Glutamatergic neuron (in vitro differentiated cells): Measurements from ENCODE around the gene FOXL1. TPM values are rescaled to one million over a fixed set of nuclear protein-coding genes. Genes with fewer than 3 reads are reported as not detected.
A peak's percentile ranks its signal among the peaks of the same experiment; 100 is the strongest.

Experiments used
- DNase-seq: peaks from one replicate; pipeline ENCODE4 v3.0.0; 2022
- H3K27ac Mint-ChIP-seq: one replicate; pipeline ENCODE4 v1.8.0; 2020; ENCODE audit warnings: mild to moderate bottlenecking, mixed read lengths, inconsistent platforms; ENCODE audit not compliant: unreplicated experiment
- H3K27me3 Mint-ChIP-seq: one replicate; pipeline ENCODE4 v1.8.0; 2020; ENCODE audit warnings: mild to moderate bottlenecking, moderate library complexity, mixed read lengths, inconsistent platforms; ENCODE audit not compliant: unreplicated experiment
- H3K36me3 Mint-ChIP-seq: one replicate; pipeline ENCODE4 v1.8.0; 2020; ENCODE audit warnings: mild to moderate bottlenecking, mixed read lengths, inconsistent platforms; ENCODE audit not compliant: unreplicated experiment
- H3K4me1 Mint-ChIP-seq: one replicate; pipeline ENCODE4 v1.8.0; 2020; ENCODE audit warnings: mild to moderate bottlenecking, low read depth, mixed read lengths, inconsistent platforms; ENCODE audit not compliant: unreplicated experiment
- H3K4me3 Mint-ChIP-seq: one replicate; pipeline ENCODE4 v1.8.0; 2020; ENCODE audit warnings: mild to moderate bottlenecking, mixed read lengths, inconsistent platforms; ENCODE audit not compliant: unreplicated experiment
- H3K9me3 Mint-ChIP-seq: one replicate; pipeline ENCODE4 v1.8.0; 2020; ENCODE audit warnings: mild to moderate bottlenecking, moderate library complexity, mixed read lengths, inconsistent platforms; ENCODE audit not compliant: unreplicated experiment
- total RNA-seq: library from RNA; stranded (reverse); fragmentation: NEBNext Ultra II Directional; extraction: Animal tissue kit (Norgen Biotek cat#: 25700); gene quantifications from one replicate; pipeline ENCODE4 v1.2.1, GENCODE V29; 2021; ENCODE audit not compliant: unreplicated experiment
- TF ChIP-seq, protein P1 (sequence below): fragments of 200-600 bp; sonication (generic); IDR thresholded peaks from one replicate; pipeline ENCODE4 v1.5.0; 2021; ENCODE audit not compliant: partially characterized antibody, unreplicated experiment

The FOXL1 gene
- total RNA-seq, 1 donor from 2014 or later, result not detected

- peak overlapping the region; percentile 31 for H3K4me3 Mint-ChIP-seq
- H3K36me3 Mint-ChIP-seq, result no peaks in the 10 kb centered on the region
- peaks cover 11% of the 10 kb centered on the region for H3K4me1 Mint-ChIP-seq
- H3K9me3 Mint-ChIP-seq, result peaks cover 6% of the 10 kb centered on the region
- no peak overlapping the region for H3K27ac Mint-ChIP-seq
- no peak for DNase-seq
- peaks cover 32% of the 10 kb centered on the region for H3K27me3 Mint-ChIP-seq
- TF ChIP-seq, protein P1, sequence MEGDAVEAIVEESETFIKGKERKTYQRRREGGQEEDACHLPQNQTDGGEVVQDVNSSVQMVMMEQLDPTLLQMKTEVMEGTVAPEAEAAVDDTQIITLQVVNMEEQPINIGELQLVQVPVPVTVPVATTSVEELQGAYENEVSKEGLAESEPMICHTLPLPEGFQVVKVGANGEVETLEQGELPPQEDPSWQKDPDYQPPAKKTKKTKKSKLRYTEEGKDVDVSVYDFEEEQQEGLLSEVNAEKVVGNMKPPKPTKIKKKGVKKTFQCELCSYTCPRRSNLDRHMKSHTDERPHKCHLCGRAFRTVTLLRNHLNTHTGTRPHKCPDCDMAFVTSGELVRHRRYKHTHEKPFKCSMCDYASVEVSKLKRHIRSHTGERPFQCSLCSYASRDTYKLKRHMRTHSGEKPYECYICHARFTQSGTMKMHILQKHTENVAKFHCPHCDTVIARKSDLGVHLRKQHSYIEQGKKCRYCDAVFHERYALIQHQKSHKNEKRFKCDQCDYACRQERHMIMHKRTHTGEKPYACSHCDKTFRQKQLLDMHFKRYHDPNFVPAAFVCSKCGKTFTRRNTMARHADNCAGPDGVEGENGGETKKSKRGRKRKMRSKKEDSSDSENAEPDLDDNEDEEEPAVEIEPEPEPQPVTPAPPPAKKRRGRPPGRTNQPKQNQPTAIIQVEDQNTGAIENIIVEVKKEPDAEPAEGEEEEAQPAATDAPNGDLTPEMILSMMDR, result no peak
These were observed 906 bp upstream of the FOXL1 start for GRCh38 chr16:86577314-86577971.

- DNase-seq, result peak; percentile 76
- H3K36me3 Mint-ChIP-seq, result no peaks in the 10 kb centered on the region
- H3K27ac Mint-ChIP-seq, result no peak overlapping the region
- TF ChIP-seq, protein P1, result no peak
- H3K4me3 Mint-ChIP-seq, result peak overlapping the region; percentile 82
- peaks cover 11% of the 10 kb centered on the region for H3K4me1 Mint-ChIP-seq
- H3K27me3 Mint-ChIP-seq, result peaks cover 34% of the 10 kb centered on the region
- peaks cover 6% of the 10 kb centered on the region for H3K9me3 Mint-ChIP-seq
These were observed 390 bp downstream of the FOXL1 start for GRCh38 chr16:86578611-86579267.

- DNase-seq, result no peak
- Mint-ChIP-seq H3K4me1 (peaks cover 11% of the 10 kb centered on the region), H3K27ac (no peak overlapping the region), H3K36me3 (no peaks in the 10 kb centered on the region), H3K27me3 (peaks cover 34% of the 10 kb centered on the region), H3K9me3 (peaks cover 6% of the 10 kb centered on the region), H3K4me3 (peak overlapping the region; percentile 79)
- TF ChIP-seq, protein P1, result no peak
These were observed 1.1 kb downstream of the FOXL1 start for GRCh38 chr16:86579268-86580062.

GRCh38 chr16:86580063-86580790 lies 1.9 kb downstream of the FOXL1 start:
- DNase-seq, result no peak
- no peaks in the 10 kb centered on the region for H3K36me3 Mint-ChIP-seq
- H3K27ac Mint-ChIP-seq, result no peak overlapping the region
- H3K4me1 Mint-ChIP-seq, result peaks cover 11% of the 10 kb centered on the region
- peak overlapping the region; percentile 79 for H3K4me3 Mint-ChIP-seq
- H3K9me3 Mint-ChIP-seq, result peaks cover 6% of the 10 kb centered on the region
- TF ChIP-seq, protein P1, result no peak
- H3K27me3 Mint-ChIP-seq, result peaks cover 28% of the 10 kb centered on the region
